Measurements from ENCODE around the gene MLXIP. TPM values are rescaled to one million over a fixed set of nuclear protein-coding genes. Genes with fewer than 3 reads are reported as not detected.
A peak's percentile ranks its signal among the peaks of the same experiment; 100 is the strongest.

MLXIP gene
- total and polyA plus RNA-seq, 2 of the 4 experiments (the other 2 are of a cell fraction): 2.7 to 10.8 TPM

GRCh38 chr12:122139266-122139665 lies 60.7 kb downstream of the MLXIP start:
- H2AK5ac ChIP-seq (ENCODE audit: low read depth, low read length): no peak overlapping the region
- no peaks in the 10 kb centered on the region for H4K20me1 ChIP-seq (ENCODE audit: insufficient read depth, low read length)
- H3K79me1 ChIP-seq (ENCODE audit: low read depth in 1 of 2, low read length in 2 of 2): no peaks in the 10 kb centered on the region
- POLR2A ChIA-PET (ENCODE audit: unreplicated experiment): no interaction called here
- H3K9me1 ChIP-seq (ENCODE audit: insufficient read depth, low read length): peaks cover 3% of the 10 kb centered on the region; the same call in 1 of the 2 replicates
- H3K36me3 ChIP-seq (ENCODE audit: control insufficient read depth, insufficient read depth, low read length): peaks cover 71% of the 10 kb centered on the region
- H2AFZ ChIP-seq (replicated peaks; ENCODE audit: low read length, poor library complexity): no peak overlapping the region
- no peak overlapping the region for H2BK15ac ChIP-seq (ENCODE audit: low read depth, low read length)
- H3K9me3 ChIP-seq (ENCODE audit: control insufficient read depth, insufficient read depth, low read length): no peaks in the 10 kb centered on the region
- no peak overlapping the region for H3K4ac ChIP-seq (ENCODE audit: low read depth, low read length)
- H3K18ac ChIP-seq (ENCODE audit: low read depth, low read length): no peak overlapping the region
- no peak overlapping the region for H3K14ac ChIP-seq (replicated peaks; ENCODE audit: low read depth, low read length)
- no peak overlapping the region for H4K5ac ChIP-seq (ENCODE audit: low read depth, low read length)
- H3K4me1 ChIP-seq (ENCODE audit: control insufficient read depth, insufficient read depth, low read length): no peaks in the 10 kb centered on the region
- H3K9ac ChIP-seq (ENCODE audit: low read depth, low read length): no peak overlapping the region
- WGBS, 2 experiments (ENCODE audit: extremely low coverage in 2 of 2, insufficient read length in 1 of 2): 94% methylated on average over 9 of the region's 15 CpGs; no CpG with 5 or more reads in 1 of the 2 experiments
- H2AK9ac ChIP-seq (replicated peaks; ENCODE audit: low read depth, low read length, poor library complexity): peak overlapping the region; percentile 55
- CTCF ChIA-PET: no interaction called here
- no peak overlapping the region for H2BK20ac ChIP-seq (ENCODE audit: low read depth, low read length)
- dilution Hi-C loops (cut with HindIII; ENCODE audit: low sequenced_read_pairs, unreplicated experiment) (no loop called here), intact Hi-C loops (cut with micrococcal nuclease) (no loop called here), in situ Hi-C loops (cut with MboI; ENCODE audit: low sequenced_read_pairs) (no loop called here)
- ATAC-seq (ENCODE audit: low read depth): no peak
- no peak overlapping the region for H4K91ac ChIP-seq (ENCODE audit: insufficient read depth, low read depth, low read length)
- DNase-seq: no peak
- H2BK5ac ChIP-seq (ENCODE audit: low read depth, low read length, poor library complexity, severe bottlenecking): no peak overlapping the region
- no peak overlapping the region for H3K4me3 ChIP-seq (ENCODE audit: insufficient read depth, low read depth, low read length)
- no peak overlapping the region for H2BK120ac ChIP-seq (ENCODE audit: low read depth, low read length)
- H3K56ac ChIP-seq (ENCODE audit: extremely low read depth, insufficient read depth, low read length): no peak overlapping the region
- H3K23ac ChIP-seq (ENCODE audit: low read depth, low read length): no peak overlapping the region
- H3K27ac ChIP-seq (ENCODE audit: insufficient read depth, low read length): no peak overlapping the region
- BruUV-seq (replicated peaks): no TSS peak
- H3K4me2 ChIP-seq (ENCODE audit: low read depth, low read length): no peak overlapping the region
- no peak for TF ChIP-seq FOS (IDR thresholded peaks at IDR 0.05; ENCODE audit: low read depth, low read length)
- TF ChIP-seq USF2 (IDR thresholded peaks at IDR 0.05; ENCODE audit: low read depth, low read length): no peak
- no peak for TF ChIP-seq MXI1 (IDR thresholded peaks at IDR 0.05; ENCODE audit: borderline replicate concordance, low read depth, low read length)
- no peak for TF ChIP-seq ELK1 (IDR thresholded peaks at IDR 0.05; ENCODE audit: borderline replicate concordance, low read depth, low read length)
- no peaks in the 10 kb centered on the region for H3K27me3 ChIP-seq (ENCODE audit: control insufficient read depth, insufficient read depth, low read length)
- no peak overlapping the region for H4K8ac ChIP-seq (ENCODE audit: low read depth in 2 of 2, low read length in 2 of 2)

Measured in IMR-90 (cell line).